PC-9 (cell line): ENCODE results near the gene HMGA1.

Experiments
- CTCF ChIP-seq: fragments of 200-600 bp; sonication (generic); conservative IDR thresholded peaks from 2 replicates; pipeline ENCODE4 v1.6.1; 2017; ENCODE audit warnings: mixed run types, antibody characterized with exemption, mild to moderate bottlenecking, moderate library complexity
- EZH2 ChIP-seq: fragments of 200-600 bp; sonication (generic); IDR thresholded peaks from 2 replicates; pipeline ENCODE4 v1.8.0; 2017; ENCODE audit warnings: antibody characterized with exemption, low read depth

- no peak for TF ChIP-seq CTCF
- no peak for TF ChIP-seq EZH2
Observed at GRCh38 chr6:34231566-34232336, 4.9 kb upstream of the HMGA1 start.
